Osteoblast (primary cell): ENCODE results near the gene MOB2. TPM values are rescaled to one million over a fixed set of nuclear protein-coding genes. Genes with fewer than 3 reads are reported as not detected.

ENCODE experiments used
- DNase-seq: peaks from one replicate; pipeline ENCODE4 v3.0.0; 2011; ENCODE audit warnings: low spot score, mixed read lengths; ENCODE audit not compliant: insufficient read length; ENCODE audit errors: missing footprints
- H2AFZ ChIP-seq: 2 replicates; pipeline ENCODE4 v1.6.0; 2011; ENCODE audit warnings: mild to moderate bottlenecking, low read length
- H3K27ac ChIP-seq: 2 replicates; pipeline ENCODE4 v1.5.1; 2011; ENCODE audit warnings: mild to moderate bottlenecking, low read depth, low read length, moderate library complexity
- H3K27me3 ChIP-seq: 2 replicates; pipeline ENCODE4 v1.6.0; 2012; ENCODE audit warnings: mild to moderate bottlenecking, control low read depth, inconsistent platforms, low read length, moderate library complexity; ENCODE audit not compliant: insufficient read depth
- H3K36me3 ChIP-seq: 2 replicates; pipeline ENCODE4 v1.5.1; 2011; ENCODE audit warnings: mild to moderate bottlenecking, low read length, control low read depth, moderate library complexity; ENCODE audit not compliant: insufficient read depth
- H3K4me1 ChIP-seq: 2 replicates; pipeline ENCODE4 v1.5.1; 2011; ENCODE audit warnings: mild to moderate bottlenecking, low read length, control low read depth, moderate library complexity; ENCODE audit not compliant: insufficient read depth
- H3K4me2 ChIP-seq: 2 replicates; pipeline ENCODE4 v1.6.0; 2011; ENCODE audit warnings: mild to moderate bottlenecking, low read length; ENCODE audit not compliant: insufficient read depth
- H3K4me3 ChIP-seq: fragments of 200-600 bp; sonication (generic); 3 replicates; pipeline ENCODE4 v1.5.1; 2012; ENCODE audit warnings: mild to moderate bottlenecking, low read length, inconsistent platforms; ENCODE audit not compliant: insufficient read depth
- H3K79me2 ChIP-seq: 2 replicates; pipeline ENCODE4 v1.6.0; 2012; ENCODE audit warnings: mild to moderate bottlenecking, low read length, control low read depth, inconsistent platforms; ENCODE audit not compliant: insufficient read depth
- H3K9me3 ChIP-seq: 2 replicates; pipeline ENCODE4 v1.5.1; 2011; ENCODE audit warnings: low read depth, low read length, control low read depth
- H4K20me1 ChIP-seq: 2 replicates; pipeline ENCODE4 v1.6.0; 2012; ENCODE audit warnings: mild to moderate bottlenecking, low read length, control low read depth; ENCODE audit not compliant: insufficient read depth
- total RNA-seq: library from RNA; depleted of rRNA; stranded (reverse); fragments of >200 nt; gene quantifications from 2 replicates; pipeline ENCODE4 v1.2.3, GENCODE V29; 2012
- TF ChIP-seq, protein P1 (sequence below): IDR thresholded peaks from 2 replicates; pipeline ENCODE4 v1.5.1; 2011; ENCODE audit warnings: mild to moderate bottlenecking, low read depth, low read length, moderate library complexity; ENCODE audit errors: extremely low read depth

Gene MOB2
- total RNA-seq, 1 donor = 28.2 TPM

DNA sequence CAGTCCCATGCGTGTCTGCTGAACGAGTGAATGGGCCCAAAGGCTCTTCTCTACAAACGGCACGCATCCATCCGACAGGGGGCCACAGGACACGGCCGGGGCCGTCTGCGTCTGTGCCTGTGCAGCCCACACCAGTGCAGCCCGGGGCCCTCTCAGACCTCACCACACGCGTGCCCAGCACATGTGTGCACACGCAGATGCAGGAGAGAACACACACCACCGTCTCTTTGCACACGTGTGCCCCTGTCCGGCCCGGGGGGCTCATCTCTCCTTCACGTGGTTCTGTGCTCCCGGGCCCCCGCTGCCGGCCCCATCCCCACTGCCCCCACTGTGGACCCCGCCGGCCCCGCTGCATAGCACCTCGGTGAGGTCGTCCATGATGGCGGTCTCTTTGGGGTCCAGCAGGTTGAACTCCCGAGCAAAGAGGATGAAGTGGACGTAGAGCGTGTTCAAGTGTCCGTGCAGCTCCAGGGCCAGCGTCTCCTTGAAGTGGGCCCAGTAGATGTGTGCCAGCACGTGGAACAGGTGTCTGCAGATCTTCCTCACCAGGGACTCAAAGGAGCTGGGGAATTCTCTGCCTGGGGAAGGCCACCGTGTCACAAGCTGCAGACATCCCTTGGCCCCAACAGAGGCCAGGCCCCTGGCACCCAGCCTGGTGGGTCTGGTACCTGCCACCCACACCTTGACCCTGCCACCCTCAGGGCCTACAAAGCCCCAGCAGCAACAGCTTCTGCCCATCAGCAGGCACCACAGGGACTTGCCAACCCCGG is 16.5 kb downstream of the MOB2 start:
- H3K79me2 ChIP-seq = no peaks in the 10 kb centered on the region
- peaks cover 3% of the 10 kb centered on the region for H3K36me3 ChIP-seq
- no peak overlapping the region for H3K4me3 ChIP-seq
- TF ChIP-seq, protein P1, sequence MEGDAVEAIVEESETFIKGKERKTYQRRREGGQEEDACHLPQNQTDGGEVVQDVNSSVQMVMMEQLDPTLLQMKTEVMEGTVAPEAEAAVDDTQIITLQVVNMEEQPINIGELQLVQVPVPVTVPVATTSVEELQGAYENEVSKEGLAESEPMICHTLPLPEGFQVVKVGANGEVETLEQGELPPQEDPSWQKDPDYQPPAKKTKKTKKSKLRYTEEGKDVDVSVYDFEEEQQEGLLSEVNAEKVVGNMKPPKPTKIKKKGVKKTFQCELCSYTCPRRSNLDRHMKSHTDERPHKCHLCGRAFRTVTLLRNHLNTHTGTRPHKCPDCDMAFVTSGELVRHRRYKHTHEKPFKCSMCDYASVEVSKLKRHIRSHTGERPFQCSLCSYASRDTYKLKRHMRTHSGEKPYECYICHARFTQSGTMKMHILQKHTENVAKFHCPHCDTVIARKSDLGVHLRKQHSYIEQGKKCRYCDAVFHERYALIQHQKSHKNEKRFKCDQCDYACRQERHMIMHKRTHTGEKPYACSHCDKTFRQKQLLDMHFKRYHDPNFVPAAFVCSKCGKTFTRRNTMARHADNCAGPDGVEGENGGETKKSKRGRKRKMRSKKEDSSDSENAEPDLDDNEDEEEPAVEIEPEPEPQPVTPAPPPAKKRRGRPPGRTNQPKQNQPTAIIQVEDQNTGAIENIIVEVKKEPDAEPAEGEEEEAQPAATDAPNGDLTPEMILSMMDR = no peak
- H2AFZ ChIP-seq = no peak overlapping the region
- DNase-seq = no peak
- H3K9me3 ChIP-seq = no peaks in the 10 kb centered on the region
- H3K4me2 ChIP-seq = no peak overlapping the region
- no peaks in the 10 kb centered on the region for H3K27me3 ChIP-seq
- peaks cover 7% of the 10 kb centered on the region for H4K20me1 ChIP-seq
- H3K27ac ChIP-seq = no peak overlapping the region
- H3K4me1 ChIP-seq = no peaks in the 10 kb centered on the region

DNA sequence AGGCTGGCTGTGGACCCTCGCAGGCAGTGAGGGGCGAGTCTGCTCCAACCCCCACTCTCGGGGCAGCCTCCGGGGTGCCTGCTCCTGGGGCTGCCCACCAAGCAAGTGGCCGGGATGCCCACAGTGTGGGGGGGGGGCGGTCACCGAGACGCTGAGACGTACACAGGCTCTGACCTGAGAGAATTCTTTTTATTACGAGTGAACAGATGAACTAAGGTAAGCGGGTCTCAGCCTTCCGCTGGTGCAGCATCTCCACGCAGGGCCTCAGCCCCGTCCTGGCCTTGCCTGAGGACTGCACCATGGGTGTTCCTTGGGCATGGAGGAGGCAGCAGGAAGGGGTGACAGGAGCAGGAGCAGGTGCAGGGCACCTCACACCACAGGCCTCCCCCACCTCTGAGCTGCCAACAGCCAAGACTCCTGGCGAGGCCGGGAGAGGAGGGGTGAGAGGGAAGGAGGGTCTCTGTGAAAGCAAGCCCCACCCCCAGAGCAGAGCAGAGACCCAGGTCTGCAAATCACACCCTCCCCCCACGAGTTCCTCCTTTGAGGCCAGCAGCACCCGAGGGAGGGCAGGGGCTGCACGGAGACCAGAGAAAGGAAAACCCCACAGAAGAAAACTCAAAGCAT is 17.2 kb downstream of the MOB2 start:
- Histone ChIP-seq H2AFZ (no peak overlapping the region), H3K27me3 (no peaks in the 10 kb centered on the region), H4K20me1 (peaks cover 7% of the 10 kb centered on the region), H3K79me2 (no peaks in the 10 kb centered on the region), H3K4me3 (no peak overlapping the region), H3K9me3 (no peaks in the 10 kb centered on the region), H3K4me2 (no peak overlapping the region), H3K4me1 (no peaks in the 10 kb centered on the region), H3K36me3 (no peaks in the 10 kb centered on the region), H3K27ac (no peak overlapping the region)
- TF ChIP-seq, protein P1 = no peak
- no peak for DNase-seq

DNA sequence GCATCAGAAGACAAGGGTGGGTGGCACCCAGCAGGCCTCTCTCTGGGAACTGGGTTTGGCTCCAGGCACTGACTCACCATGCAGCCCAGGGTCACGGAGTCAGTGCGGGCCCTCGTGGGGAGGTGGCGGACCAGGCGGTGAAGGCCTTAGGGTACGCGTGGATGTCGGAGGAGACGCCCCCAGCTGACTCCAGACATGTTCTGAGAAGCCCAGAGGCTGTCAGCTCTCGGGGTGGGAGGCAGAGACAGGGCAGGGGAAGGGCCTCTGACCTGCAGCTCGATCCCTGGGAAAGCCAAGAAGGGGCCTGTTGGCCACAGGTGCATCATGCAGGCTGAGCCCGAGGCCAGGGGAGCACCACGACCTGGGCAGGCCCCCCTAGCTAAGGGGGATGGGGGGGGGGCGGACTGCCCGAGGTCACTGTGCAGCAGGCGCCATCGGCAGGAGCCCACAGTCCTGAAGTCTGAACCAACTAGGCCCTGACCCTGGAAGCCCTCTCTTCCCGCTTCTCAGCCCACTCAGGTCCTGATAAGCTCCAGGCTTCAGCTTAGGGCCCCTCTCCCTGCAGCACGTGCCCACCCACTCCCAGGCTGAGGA is 18.0 kb downstream of the MOB2 start:
- no peak for DNase-seq
- Histone ChIP-seq H3K36me3 (no peaks in the 10 kb centered on the region), H3K79me2 (no peaks in the 10 kb centered on the region), H3K4me1 (no peaks in the 10 kb centered on the region), H4K20me1 (peaks cover 7% of the 10 kb centered on the region), H2AFZ (no peak overlapping the region), H3K9me3 (no peaks in the 10 kb centered on the region), H3K27ac (no peak overlapping the region), H3K4me2 (no peak overlapping the region), H3K27me3 (no peaks in the 10 kb centered on the region), H3K4me3 (no peak overlapping the region)
- TF ChIP-seq, protein P1 = no peak

DNA sequence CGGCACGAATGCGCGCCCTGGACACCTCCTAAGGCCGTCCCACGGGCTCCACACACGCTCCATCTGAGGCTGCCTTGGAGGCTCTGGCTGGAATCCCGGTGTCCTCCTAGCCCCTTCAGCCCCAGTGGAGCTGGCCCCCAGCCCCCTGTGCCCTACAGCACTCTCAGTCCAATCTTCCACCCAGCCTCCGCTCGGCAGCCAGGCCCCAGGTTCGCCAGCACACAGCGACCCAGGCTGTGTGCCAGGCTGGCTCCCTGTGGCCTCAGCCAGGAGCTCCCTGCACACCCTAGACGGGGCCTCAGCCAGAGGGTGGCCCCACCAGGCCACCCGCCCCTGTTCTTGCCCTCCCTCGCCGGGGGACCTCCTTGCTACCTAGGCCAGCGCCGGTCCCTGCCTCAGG is 18.6 kb downstream of the MOB2 start:
- H3K9me3 ChIP-seq = no peaks in the 10 kb centered on the region
- H3K4me2 ChIP-seq = no peak overlapping the region
- no peaks in the 10 kb centered on the region for H3K79me2 ChIP-seq
- no peaks in the 10 kb centered on the region for H3K27me3 ChIP-seq
- no peak overlapping the region for H3K27ac ChIP-seq
- no peak for DNase-seq
- H4K20me1 ChIP-seq = peaks cover under 1% of the 10 kb centered on the region
- no peak overlapping the region for H3K4me3 ChIP-seq
- H3K36me3 ChIP-seq = no peaks in the 10 kb centered on the region
- no peaks in the 10 kb centered on the region for H3K4me1 ChIP-seq
- no peak overlapping the region for H2AFZ ChIP-seq
- TF ChIP-seq, protein P1 = no peak
